ENCODE results near the gene HLA-B. TPM values are rescaled to one million over a fixed set of nuclear protein-coding genes. Genes with fewer than 3 reads are reported as not detected.
"Not testable (repeated sequence)": the region's sequence is repeated elsewhere in the genome, so short reads cannot be mapped to it uniquely, and the experiment has no call there.

HLA-B gene
- polyA plus RNA-seq, 4 donors: 282 to 2,421 (median 1,159) TPM

GRCh38 chr6:31400467-31401289 is 43.7 kb upstream of the HLA-B start:
- FAIRE-seq (no peak), DNase-seq (peak; percentile 55 to 85)
- Histone ChIP-seq H3K27ac (ENCODE audit: low read depth in 1 of 3, low read length in 2 of 3) (peak overlapping the region; percentile 80 to 99 (median 82)), H3K4me1 (ENCODE audit: control insufficient read depth in 3 of 3, insufficient read depth in 2 of 3, low read depth in 1 of 3, low read length in 2 of 3) (peaks cover 0 to 4% (median 4%) of the 10 kb centered on the region in 3 donors), H3K4me3 (ENCODE audit: low read depth in 1 of 3, low read length in 3 of 3) (peak overlapping the region; percentile 39 to 71 (median 48)), H3K36me3 (ENCODE audit: control insufficient read depth in 3 of 3, insufficient read depth in 2 of 3, low read depth in 1 of 3, low read length in 3 of 3) (no peaks in the 10 kb centered on the region), H3K9me3 (ENCODE audit: control insufficient read depth in 2 of 2, insufficient read depth in 1 of 2, low read depth in 1 of 2, low read length in 1 of 2) (peaks cover 0 to 7% of the 10 kb centered on the region in 2 donors), H3K27me3 (ENCODE audit: control insufficient read depth in 3 of 3, insufficient read depth in 3 of 3, low read length in 3 of 3) (peaks cover 0 to 57% (median 0%) of the 10 kb centered on the region in 3 donors)
- 1 to 2% (median 2%) methylated on average over 30 of the region's 30 CpGs for whole genome bisulfite sequencing, 3 donors

- 0 to 1% (median 1%) methylated on average over 57 of the region's 57 CpGs for WGBS, 3 donors
- peaks cover 0 to 4% (median 4%) of the 10 kb centered on the region in 3 donors for H3K4me1 ChIP-seq (ENCODE audit: control insufficient read depth in 3 of 3, insufficient read depth in 2 of 3, low read depth in 1 of 3, low read length in 2 of 3)
- no peak for FAIRE-seq
Measured at GRCh38 chr6:31399589-31400466, 42.8 kb upstream of the HLA-B start.

GRCh38 chr6:31397901-31398525 is 41.0 kb upstream of the HLA-B start:
- Histone ChIP-seq H3K9me3 (ENCODE audit: control insufficient read depth in 2 of 2, insufficient read depth in 1 of 2, low read depth in 1 of 2, low read length in 1 of 2) (peaks cover 0 to 7% of the 10 kb centered on the region in 2 donors), H3K4me3 (ENCODE audit: low read depth in 1 of 3, low read length in 3 of 3) (no peak overlapping the region), H3K4me1 (ENCODE audit: control insufficient read depth in 3 of 3, insufficient read depth in 2 of 3, low read depth in 1 of 3, low read length in 2 of 3) (peaks cover 0 to 4% (median 2%) of the 10 kb centered on the region in 3 donors), H3K27ac (ENCODE audit: low read depth in 1 of 3, low read length in 2 of 3) (no peak overlapping the region), H3K27me3 (ENCODE audit: control insufficient read depth in 3 of 3, insufficient read depth in 3 of 3, low read length in 3 of 3) (peaks cover 0 to 39% (median 0%) of the 10 kb centered on the region in 3 donors), H3K36me3 (ENCODE audit: control insufficient read depth in 3 of 3, insufficient read depth in 2 of 3, low read depth in 1 of 3, low read length in 3 of 3) (no peaks in the 10 kb centered on the region)
- FAIRE-seq (no peak), DNase-seq (peak in 1 of 2 donors; percentile 43)
- WGBS, 3 donors: 60 to 79% (median 67%) methylated on average over 10 of the region's 10 CpGs

More at GRCh38 chr6:31399589-31400466, 42.8 kb upstream of the HLA-B start:
- peak; percentile 85 to 91 for DNase-seq
- H3K36me3 ChIP-seq (ENCODE audit: control insufficient read depth in 3 of 3, insufficient read depth in 2 of 3, low read depth in 1 of 3, low read length in 3 of 3): no peaks in the 10 kb centered on the region
- H3K27me3 ChIP-seq (ENCODE audit: control insufficient read depth in 3 of 3, insufficient read depth in 3 of 3, low read length in 3 of 3): peaks cover 0 to 57% (median 0%) of the 10 kb centered on the region in 3 donors
- peak overlapping the region; percentile 80 to 99 (median 82) for H3K27ac ChIP-seq (ENCODE audit: low read depth in 1 of 3, low read length in 2 of 3)
- H3K4me3 ChIP-seq (ENCODE audit: low read depth in 1 of 3, low read length in 3 of 3): peak overlapping the region; percentile 39 to 71 (median 48)
- H3K9me3 ChIP-seq (ENCODE audit: control insufficient read depth in 2 of 2, insufficient read depth in 1 of 2, low read depth in 1 of 2, low read length in 1 of 2): peaks cover 0 to 7% of the 10 kb centered on the region in 2 donors

- H3K4me3 ChIP-seq (ENCODE audit: low read depth in 1 of 3, low read length in 3 of 3); H3K4me1 ChIP-seq (ENCODE audit: control insufficient read depth in 3 of 3, insufficient read depth in 2 of 3, low read depth in 1 of 3, low read length in 2 of 3); DNase-seq; H3K36me3 ChIP-seq (ENCODE audit: control insufficient read depth in 3 of 3, insufficient read depth in 2 of 3, low read depth in 1 of 3, low read length in 3 of 3); H3K9me3 ChIP-seq (ENCODE audit: control insufficient read depth in 2 of 2, insufficient read depth in 1 of 2, low read depth in 1 of 2, low read length in 1 of 2): not testable (repeated sequence)
- H3K27ac ChIP-seq (ENCODE audit: low read depth in 1 of 3, low read length in 2 of 3): peak overlapping the region in 1 of 3 donors; percentile 12
- H3K27me3 ChIP-seq (ENCODE audit: control insufficient read depth in 3 of 3, insufficient read depth in 3 of 3, low read length in 3 of 3): peaks cover 0 to 30% (median 0%) of the 10 kb centered on the region in 3 donors
- peak; percentile 53 for FAIRE-seq
- 12 to 23% (median 12%) methylated on average over 8 of the region's 8 CpGs for WGBS, 3 donors
Measured at GRCh38 chr6:31397153-31397499, 40.1 kb upstream of the HLA-B start.

GRCh38 chr6:31396422-31397152 is 39.6 kb upstream of the HLA-B start:
- Histone ChIP-seq H3K36me3 (ENCODE audit: control insufficient read depth in 3 of 3, insufficient read depth in 2 of 3, low read depth in 1 of 3, low read length in 3 of 3) (no peaks in the 10 kb centered on the region), H3K9me3 (ENCODE audit: control insufficient read depth in 2 of 2, insufficient read depth in 1 of 2, low read depth in 1 of 2, low read length in 1 of 2) (peaks cover 0 to 7% of the 10 kb centered on the region in 2 donors), H3K4me1 (ENCODE audit: control insufficient read depth in 3 of 3, insufficient read depth in 2 of 3, low read depth in 1 of 3, low read length in 2 of 3) (peaks cover 0 to 2% (median 0%) of the 10 kb centered on the region in 3 donors), H3K4me3 (ENCODE audit: low read depth in 1 of 3, low read length in 3 of 3) (no peak overlapping the region), H3K27ac (ENCODE audit: low read depth in 1 of 3, low read length in 2 of 3) (peak overlapping the region in 2 of 3 donors; percentile 12 to 39), H3K27me3 (ENCODE audit: control insufficient read depth in 3 of 3, insufficient read depth in 3 of 3, low read length in 3 of 3) (peaks cover 0 to 25% (median 0%) of the 10 kb centered on the region in 3 donors)
- WGBS, 3 donors: 37 to 40% (median 38%) methylated on average over 11 of the region's 11 CpGs
- FAIRE-seq (no peak), DNase-seq (peak; percentile 82 to 94)

- no peak for DNase-seq
- Histone ChIP-seq H3K27me3 (ENCODE audit: control insufficient read depth in 3 of 3, insufficient read depth in 3 of 3, low read length in 3 of 3) (peaks cover 0 to 18% (median 0%) of the 10 kb centered on the region in 3 donors), H3K4me3 (ENCODE audit: low read depth in 1 of 3, low read length in 3 of 3) (no peak overlapping the region), H3K27ac (ENCODE audit: low read depth in 1 of 3, low read length in 2 of 3) (no peak overlapping the region), H3K36me3 (ENCODE audit: control insufficient read depth in 3 of 3, insufficient read depth in 2 of 3, low read depth in 1 of 3, low read length in 3 of 3) (no peaks in the 10 kb centered on the region), H3K9me3 (ENCODE audit: control insufficient read depth in 2 of 2, insufficient read depth in 1 of 2, low read depth in 1 of 2, low read length in 1 of 2) (peaks cover 0 to 7% of the 10 kb centered on the region in 2 donors), H3K4me1 (ENCODE audit: control insufficient read depth in 3 of 3, insufficient read depth in 2 of 3, low read depth in 1 of 3, low read length in 2 of 3) (peaks cover 0 to 2% (median 0%) of the 10 kb centered on the region in 3 donors)
- WGBS, 3 donors: 78 to 90% (median 82%) methylated on average over 7 of the region's 7 CpGs
- FAIRE-seq: no peak
Measured at GRCh38 chr6:31395832-31396231, 38.9 kb upstream of the HLA-B start.

GRCh38 chr6:31394381-31394780 is 37.4 kb upstream of the HLA-B start:
- Histone ChIP-seq H3K4me3 (ENCODE audit: low read depth in 1 of 3, low read length in 3 of 3) (no peak overlapping the region), H3K36me3 (ENCODE audit: control insufficient read depth in 3 of 3, insufficient read depth in 2 of 3, low read depth in 1 of 3, low read length in 3 of 3) (no peaks in the 10 kb centered on the region), H3K27ac (ENCODE audit: low read depth in 1 of 3, low read length in 2 of 3) (peak overlapping the region in 2 of 3 donors; percentile 64 to 70), H3K4me1 (ENCODE audit: control insufficient read depth in 3 of 3, insufficient read depth in 2 of 3, low read depth in 1 of 3, low read length in 2 of 3) (peaks cover 0 to 2% (median 0%) of the 10 kb centered on the region in 3 donors), H3K27me3 (ENCODE audit: control insufficient read depth in 3 of 3, insufficient read depth in 3 of 3, low read length in 3 of 3) (peaks cover 0 to 3% (median 0%) of the 10 kb centered on the region in 3 donors), H3K9me3 (ENCODE audit: control insufficient read depth in 2 of 2, insufficient read depth in 1 of 2, low read depth in 1 of 2, low read length in 1 of 2) (peaks cover 0 to 7% of the 10 kb centered on the region in 2 donors)
- WGBS, 3 donors: 20 to 54% (median 41%) methylated on average over 4 of the region's 4 CpGs
- DNase-seq (peak; percentile 67 to 87), FAIRE-seq (no peak)
